CD14-positive monocyte (primary cell): Measurements from ENCODE around the gene AIF1. TPM values are rescaled to one million over a fixed set of nuclear protein-coding genes. Genes with fewer than 3 reads are reported as not detected.
A peak's percentile ranks its signal among the peaks of the same experiment; 100 is the strongest.

ENCODE experiments used
- DNase-seq, 3 donors: peaks; one replicate each; pipeline ENCODE4 v3.0.0-alpha.2; 2011 to 2022
- H2AFZ ChIP-seq: 2 replicates; pipeline ENCODE4 v1.6.0; 2012; ENCODE audit warnings: mild to moderate bottlenecking, low read depth, low read length, inconsistent platforms; ENCODE audit not compliant: insufficient read depth, poor library complexity, severe bottlenecking
- H3K27ac ChIP-seq, 2 donors: 1 replicate in 1 of 2; 2 replicates in 1 of 2; pipeline ENCODE4 v1.5.1; 2012 to 2013; ENCODE audit warnings: low read length in 2 of 2, control low read depth in 1 of 2, inconsistent platforms in 1 of 2, low read depth in 1 of 2, mild to moderate bottlenecking in 1 of 2
- H3K27me3 ChIP-seq, 2 donors: one replicate each; pipeline versions ENCODE4 v1.6.0 to v1.6.1; 2011 to 2013; ENCODE audit warnings: low read length in 2 of 2; ENCODE audit not compliant: control insufficient read depth in 2 of 2, insufficient read depth in 2 of 2
- H3K36me3 ChIP-seq, 2 donors: replicated peaks in 1 of 2; 1 replicate in 1 of 2; 2 replicates in 1 of 2; pipeline versions ENCODE4 v1.5.1 to v1.6.1; 2012 to 2013; ENCODE audit warnings: low read length in 2 of 2, control low read depth in 1 of 2, inconsistent platforms in 1 of 2, mild to moderate bottlenecking in 1 of 2; ENCODE audit not compliant: insufficient read depth in 2 of 2, control insufficient read depth in 1 of 2
- H3K4me1 ChIP-seq, 2 donors: 1 replicate in 1 of 2; 2 replicates in 1 of 2; pipeline versions ENCODE4 v1.5.1 to v1.6.1; 2012 to 2013; ENCODE audit warnings: low read length in 2 of 2, control low read depth in 1 of 2, inconsistent platforms in 1 of 2, mild to moderate bottlenecking in 1 of 2, moderate library complexity in 1 of 2; ENCODE audit not compliant: insufficient read depth in 2 of 2, control insufficient read depth in 1 of 2
- H3K4me2 ChIP-seq: replicated peaks from 2 replicates; pipeline ENCODE3; 2012; ENCODE audit warnings: low read length, moderate library complexity, mild to moderate bottlenecking; ENCODE audit not compliant: poor library complexity, severe bottlenecking; ENCODE audit errors: extremely low read depth
- H3K4me3 ChIP-seq, 3 experiments: fragments of 200-600 bp in 1 of 3; sonication (generic) in 1 of 3; replicated peaks in 1 of 3; 1 replicate in 2 of 3; 2 replicates in 1 of 3; pipeline ENCODE4 v1.5.1; 2011 to 2013; ENCODE audit warnings: low read length in 3 of 3, mild to moderate bottlenecking in 3 of 3, control low read depth in 2 of 3, low read depth in 2 of 3, inconsistent platforms in 1 of 3, moderate library complexity in 1 of 3
- H3K79me2 ChIP-seq: 2 replicates; pipeline ENCODE4 v1.6.0; 2012; ENCODE audit warnings: mild to moderate bottlenecking, control low read depth, inconsistent platforms, low read length, moderate library complexity; ENCODE audit not compliant: insufficient read depth
- H3K9ac ChIP-seq: 2 replicates; pipeline ENCODE4 v1.6.0; 2017; ENCODE audit warnings: low read length, mild to moderate bottlenecking; ENCODE audit not compliant: insufficient read depth, poor library complexity, severe bottlenecking
- H3K9me3 ChIP-seq, 2 donors: replicated peaks in 1 of 2; 1 replicate in 1 of 2; 2 replicates in 1 of 2; pipeline versions ENCODE4 v1.5.1 to v1.6.1; 2012 to 2013; ENCODE audit warnings: low read length in 2 of 2, control low read depth in 1 of 2; ENCODE audit not compliant: control insufficient read depth in 1 of 2, insufficient read depth in 1 of 2
- H4K20me1 ChIP-seq: 2 replicates; pipeline ENCODE4 v1.6.0; 2012; ENCODE audit warnings: mild to moderate bottlenecking, low read length, control low read depth, moderate library complexity; ENCODE audit not compliant: insufficient read depth
- H3K27ac Mint-ChIP-seq, 7 donors: one replicate each; pipeline ENCODE4 v1.8.0; 2020; ENCODE audit warnings: mild to moderate bottlenecking in 7 of 7, mixed read lengths in 7 of 7, moderate library complexity in 6 of 7, inconsistent platforms in 2 of 7
- H3K27me3 Mint-ChIP-seq, 3 donors: one replicate each; pipeline ENCODE4 v1.8.0; 2021 to 2022; ENCODE audit warnings: low read depth in 3 of 3, mild to moderate bottlenecking in 3 of 3, mixed read lengths in 3 of 3, moderate library complexity in 3 of 3, inconsistent platforms in 1 of 3
- H3K36me3 Mint-ChIP-seq, 2 donors: one replicate each; pipeline ENCODE4 v1.8.0; 2020; ENCODE audit warnings: mixed read lengths in 2 of 2, inconsistent platforms in 1 of 2, mild to moderate bottlenecking in 1 of 2
- H3K4me1 Mint-ChIP-seq: one replicate; pipeline ENCODE4 v1.8.0; 2020; ENCODE audit warnings: mild to moderate bottlenecking, mixed read lengths
- H3K4me3 Mint-ChIP-seq, 2 donors: one replicate each; pipeline ENCODE4 v1.8.0; 2020; ENCODE audit warnings: mild to moderate bottlenecking in 2 of 2, mixed read lengths in 2 of 2, moderate library complexity in 1 of 2
- H3K9me3 Mint-ChIP-seq, 7 donors: one replicate each; pipeline ENCODE4 v1.8.0; 2020 to 2022; ENCODE audit warnings: mixed read lengths in 7 of 7, mild to moderate bottlenecking in 6 of 7, moderate library complexity in 6 of 7, inconsistent platforms in 2 of 7
- CTCF ChIP-seq: fragments of 200-600 bp; IDR thresholded peaks from one replicate; pipeline ENCODE4 v1.8.0; 2022; ENCODE audit warnings: antibody characterized with exemption, mild to moderate bottlenecking
- WGBS: methylation state at CpG from one replicate; pipeline ENCODE4 v1.1.5; 2013; ENCODE audit warnings: missing lambda C conversion rate; ENCODE audit not compliant: insufficient coverage; 5-methylcytosine and 5-hydroxymethylcytosine counted together
- intact Hi-C, 2 donors: fragments of 100-400 bp; cut with micrococcal nuclease; formaldehyde crosslinking; loops; one replicate each; pipeline versions ENCODE4 v1.15.0 to v1.15.1; 2023
- polyA plus RNA-seq, 3 donors: library from polyadenylated mRNA; depleted of rRNA in 1 of 3; unstranded in 2 of 3; stranded (reverse) in 1 of 3; fragments of 300-500 nt in 2 of 3; fragments of >200 nt in 1 of 3; fragmentation: Illumina TruSeq in 2 of 3; gene quantifications; 1 replicate in 2 of 3; 2 replicates in 1 of 3; pipeline ENCODE4 v1.2.3, GENCODE V29; 2012 to 2021

AIF1 gene
- polyA plus RNA-seq, 3 donors: 952 to 2,310 (median 2,275) TPM

GRCh38 chr6:31621320-31621939, 6.4 kb downstream of the AIF1 start:
- TF ChIP-seq CTCF: no peak
- Histone ChIP-seq H3K9ac (peak overlapping the region; percentile 93), H3K4me2 (peak overlapping the region; percentile 95), H3K27me3 (no peaks in the 10 kb centered on the region), H4K20me1 (peaks cover 23% of the 10 kb centered on the region), H3K79me2 (peaks cover 88% of the 10 kb centered on the region), H3K36me3 (peaks cover 33 to 45% of the 10 kb centered on the region in 2 donors), H3K27ac (peak overlapping the region; percentile 95 to 99), H3K9me3 (no peaks in the 10 kb centered on the region), H3K4me1 (peaks cover 42 to 48% of the 10 kb centered on the region in 2 donors), H3K4me3 (peak overlapping the region; percentile 79 to 97 (median 87)), H2AFZ (peak overlapping the region; percentile 76)
- Mint-ChIP-seq H3K4me3 (peak overlapping the region; percentile 89 to 96), H3K9me3 (no peaks in the 10 kb centered on the region), H3K36me3 (peaks cover 42 to 53% of the 10 kb centered on the region in 2 donors), H3K27me3 (peaks cover 0 to 1% (median 0%) of the 10 kb centered on the region in 3 donors), H3K4me1 (peaks cover 45% of the 10 kb centered on the region), H3K27ac (peak overlapping the region; percentile 79 to 100 (median 95))
- DNase-seq: no peak
- intact Hi-C loops: loop anchor here (2.0 to 5.0 kb wide), 2 partner anchors 31 to 46 kb away; partner anchors contain the start of genes BAG6 (in 2 of the 2), CSNK2B (in 1 of the 2) and LY6G5B (in 1 of the 2)
- 27% methylated on average over 13 of the region's 15 CpGs for WGBS

- H3K27me3 ChIP-seq: no peaks in the 10 kb centered on the region
- peaks cover 40% of the 10 kb centered on the region for H3K4me1 Mint-ChIP-seq
- no peak overlapping the region for H3K9ac ChIP-seq
- peaks cover 25% of the 10 kb centered on the region for H4K20me1 ChIP-seq
- no peak overlapping the region for H2AFZ ChIP-seq
- H3K9me3 Mint-ChIP-seq: no peaks in the 10 kb centered on the region
- WGBS: 18% methylated on average over 1 of the region's 4 CpGs
- peak overlapping the region; percentile 73 to 100 (median 95) for H3K27ac Mint-ChIP-seq
- H3K9me3 ChIP-seq: no peaks in the 10 kb centered on the region
- intact Hi-C loops: loop anchor here (2.0 to 5.0 kb wide), 2 partner anchors 31 to 45 kb away; partner anchors contain the start of genes BAG6 (in 2 of the 2), CSNK2B (in 1 of the 2) and LY6G5B (in 1 of the 2)
- peaks cover 88% of the 10 kb centered on the region for H3K79me2 ChIP-seq
- peak overlapping the region; percentile 89 to 96 for H3K4me3 Mint-ChIP-seq
- H3K27ac ChIP-seq: peak overlapping the region; percentile 24 to 95
- H3K36me3 ChIP-seq: peaks cover 38 to 45% of the 10 kb centered on the region in 2 donors
- DNase-seq: no peak
- peak overlapping the region in 1 of 3 experiments; percentile 97 for H3K4me3 ChIP-seq
- H3K27me3 Mint-ChIP-seq: peaks cover 0 to 1% (median 0%) of the 10 kb centered on the region in 3 donors
- peaks cover 36 to 43% of the 10 kb centered on the region in 2 donors for H3K4me1 ChIP-seq
- peak overlapping the region; percentile 95 for H3K4me2 ChIP-seq
- TF ChIP-seq CTCF: no peak
- H3K36me3 Mint-ChIP-seq: peaks cover 40 to 53% of the 10 kb centered on the region in 2 donors
Observed at GRCh38 chr6:31621991-31622390, 7.0 kb downstream of the AIF1 start.
